GM23338 (cell line): ENCODE data around the gene PRSS56. TPM values are rescaled to one million over a fixed set of nuclear protein-coding genes. Genes with fewer than 3 reads are reported as not detected.

ENCODE experiments used
- ATAC-seq: fragments of 200-7000 bp; cut with Tn5 transposase; 3 replicates; pipeline ENCODE4 v1.9.1; 2020
- DNase-seq: peaks from one replicate; pipeline ENCODE4 v3.0.0-alpha.2; 2015; ENCODE audit warnings: low spot score
- H2AFZ ChIP-seq: fragments of 200-600 bp; sonication (generic); 2 replicates; pipeline ENCODE4 v1.8.0; 2016; ENCODE audit warnings: antibody characterized with exemption, mild to moderate bottlenecking, moderate library complexity
- H3F3A ChIP-seq: fragments of 200-600 bp; sonication (generic); replicated peaks from 2 replicates; pipeline ENCODE4 v1.8.0; 2017; ENCODE audit warnings: antibody characterized with exemption, mixed run types, low read depth
- H3K27ac ChIP-seq: fragments of 200-600 bp; sonication (generic); 2 replicates; pipeline ENCODE4 v1.6.1; 2016; ENCODE audit warnings: low read depth
- H3K27me3 ChIP-seq: fragments of 200-600 bp; sonication (generic); 2 replicates; pipeline ENCODE4 v1.8.0; 2016; ENCODE audit warnings: mild to moderate bottlenecking, mixed run types, moderate library complexity; ENCODE audit not compliant: insufficient read depth
- H3K36me3 ChIP-seq: fragments of 200-600 bp; sonication (generic); 2 replicates; pipeline ENCODE4 v1.8.0; 2016; ENCODE audit warnings: mild to moderate bottlenecking; ENCODE audit not compliant: insufficient read depth
- H3K4me1 ChIP-seq: fragments of 200-600 bp; sonication (generic); 2 replicates; pipeline ENCODE4 v1.8.0; 2016; ENCODE audit warnings: mild to moderate bottlenecking, moderate library complexity; ENCODE audit not compliant: insufficient read depth
- H3K4me2 ChIP-seq: fragments of 200-600 bp; sonication (generic); 2 replicates; pipeline ENCODE4 v1.7.1; 2017; ENCODE audit warnings: mixed run types
- H3K4me3 ChIP-seq: fragments of 200-600 bp; sonication (generic); 2 replicates; pipeline ENCODE4 v1.6.1; 2016; ENCODE audit warnings: mixed run types
- H3K79me2 ChIP-seq: fragments of 200-600 bp; sonication (generic); replicated peaks from 2 replicates; pipeline ENCODE4 v1.8.0; 2017; ENCODE audit warnings: mild to moderate bottlenecking; ENCODE audit not compliant: insufficient read depth
- H3K9me2 ChIP-seq: fragments of 200-600 bp; sonication (generic); 2 replicates; pipeline ENCODE4 v1.8.0; 2017; ENCODE audit not compliant: insufficient read depth
- H4K20me1 ChIP-seq: fragments of 200-600 bp; sonication (generic); replicated peaks from 2 replicates; pipeline ENCODE4 v1.8.0; 2017; ENCODE audit warnings: mild to moderate bottlenecking; ENCODE audit not compliant: insufficient read depth
- H3K27ac Mint-ChIP-seq: 2 replicates; pipeline ENCODE4 v1.8.0; 2020; ENCODE audit warnings: inconsistent platforms, mild to moderate bottlenecking, moderate library complexity, mixed read lengths
- H3K27me3 Mint-ChIP-seq: 3 replicates; pipeline ENCODE4 v1.8.0; 2022; ENCODE audit warnings: low read depth, mild to moderate bottlenecking, moderate library complexity, mixed read lengths, inconsistent platforms; ENCODE audit not compliant: insufficient read depth, poor library complexity
- H3K36me3 Mint-ChIP-seq: 3 replicates; pipeline ENCODE4 v1.8.0; 2021; ENCODE audit warnings: low read depth, mild to moderate bottlenecking, inconsistent platforms, moderate library complexity, mixed read lengths
- H3K4me1 Mint-ChIP-seq: 3 replicates; pipeline ENCODE4 v1.8.0; 2020; ENCODE audit warnings: mild to moderate bottlenecking, inconsistent platforms, mixed read lengths
- H3K4me3 Mint-ChIP-seq: 3 replicates; pipeline ENCODE4 v1.8.0; 2021; ENCODE audit warnings: moderate library complexity, mild to moderate bottlenecking, inconsistent platforms, mixed read lengths
- H3K9me3 Mint-ChIP-seq: 3 replicates; pipeline ENCODE4 v1.8.0; 2020; ENCODE audit warnings: moderate library complexity, mild to moderate bottlenecking, inconsistent platforms, mixed read lengths
- CREB1 ChIP-seq: fragments of 250-450 bp; sonication (Bioruptor Pico); IDR thresholded peaks from 2 replicates; pipeline ENCODE4 v1.5.0; 2020; ENCODE audit warnings: low read depth, mild to moderate bottlenecking, moderate library complexity
- EZH2 ChIP-seq: fragments of 200-600 bp; sonication (generic); IDR thresholded peaks from one replicate; pipeline ENCODE4 v1.8.0; 2017; ENCODE audit warnings: antibody characterized with exemption, mild to moderate bottlenecking, low read depth; ENCODE audit not compliant: unreplicated experiment
- JUNB ChIP-seq: IDR thresholded peaks from one replicate; pipeline ENCODE4 v1.6.1; 2016; ENCODE audit warnings: antibody characterized with exemption; ENCODE audit not compliant: unreplicated experiment
- NANOG ChIP-seq: IDR thresholded peaks from 2 replicates; pipeline ENCODE4 v1.6.1; 2016; ENCODE audit warnings: antibody characterized with exemption, borderline replicate concordance
- POLR2AphosphoS5 ChIP-seq: IDR thresholded peaks from 2 replicates; pipeline ENCODE4 v1.6.1; 2016; ENCODE audit warnings: antibody characterized with exemption, low read depth
- STAT1 ChIP-seq: IDR thresholded peaks from one replicate; pipeline ENCODE4 v1.6.1; 2016; ENCODE audit warnings: antibody characterized with exemption; ENCODE audit not compliant: unreplicated experiment
- ZNF114 ChIP-seq: fragments of 250-450 bp; sonication (Bioruptor Pico); IDR thresholded peaks from 2 replicates; pipeline ENCODE4 v1.5.0; 2020; ENCODE audit warnings: mild to moderate bottlenecking, moderate library complexity
- ZNF331 ChIP-seq: fragments of 250-450 bp; sonication (Bioruptor Pico); IDR thresholded peaks from 2 replicates; pipeline ENCODE4 v1.5.0; 2020; ENCODE audit warnings: low read depth, mild to moderate bottlenecking, moderate library complexity
- polyA plus RNA-seq: library from polyadenylated mRNA; unstranded; fragments of >200 nt; fragmentation: Nextera tagmentation; extraction: Ambion mirVana; gene quantifications from 2 replicates; pipeline ENCODE4 v1.2.1, GENCODE V29; 2016
- total RNA-seq: library from RNA; depleted of rRNA; stranded (reverse); fragments of >200 nt; shearing (Covaris generic); gene quantifications from 2 replicates; pipeline ENCODE4 v1.2.3, GENCODE V29; 2014
- TF ChIP-seq, protein P1 (sequence below), 2 experiments: fragments of 200-600 bp in 1 of 2; sonication (generic) in 1 of 2; conservative IDR thresholded peaks; 2 replicates each; pipeline versions ENCODE4 v1.5.1 to v1.6.1; 2016 to 2017; ENCODE audit warnings: antibody characterized with exemption in 2 of 2, low read depth in 2 of 2, mild to moderate bottlenecking in 2 of 2, moderate library complexity in 1 of 2
- TF ChIP-seq, protein P2 (sequence below): IDR thresholded peaks from one replicate; pipeline ENCODE4 v1.6.1; 2018; ENCODE audit warnings: antibody characterized with exemption; ENCODE audit not compliant: unreplicated experiment

PRSS56 gene
- total and polyA plus RNA-seq, 2 experiments from 2014 or later = 0.27 to 0.31 TPM

GRCh38 chr2:232545511-232546375, 25.6 kb downstream of the PRSS56 start:
- ATAC-seq = no peak
- TF ChIP-seq NANOG (no peak), JUNB (no peak), CREB1 (no peak), EZH2 (no peak)
- TF ChIP-seq, protein P1, sequence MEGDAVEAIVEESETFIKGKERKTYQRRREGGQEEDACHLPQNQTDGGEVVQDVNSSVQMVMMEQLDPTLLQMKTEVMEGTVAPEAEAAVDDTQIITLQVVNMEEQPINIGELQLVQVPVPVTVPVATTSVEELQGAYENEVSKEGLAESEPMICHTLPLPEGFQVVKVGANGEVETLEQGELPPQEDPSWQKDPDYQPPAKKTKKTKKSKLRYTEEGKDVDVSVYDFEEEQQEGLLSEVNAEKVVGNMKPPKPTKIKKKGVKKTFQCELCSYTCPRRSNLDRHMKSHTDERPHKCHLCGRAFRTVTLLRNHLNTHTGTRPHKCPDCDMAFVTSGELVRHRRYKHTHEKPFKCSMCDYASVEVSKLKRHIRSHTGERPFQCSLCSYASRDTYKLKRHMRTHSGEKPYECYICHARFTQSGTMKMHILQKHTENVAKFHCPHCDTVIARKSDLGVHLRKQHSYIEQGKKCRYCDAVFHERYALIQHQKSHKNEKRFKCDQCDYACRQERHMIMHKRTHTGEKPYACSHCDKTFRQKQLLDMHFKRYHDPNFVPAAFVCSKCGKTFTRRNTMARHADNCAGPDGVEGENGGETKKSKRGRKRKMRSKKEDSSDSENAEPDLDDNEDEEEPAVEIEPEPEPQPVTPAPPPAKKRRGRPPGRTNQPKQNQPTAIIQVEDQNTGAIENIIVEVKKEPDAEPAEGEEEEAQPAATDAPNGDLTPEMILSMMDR (conservative IDR thresholded peaks at IDR 0.05; ENCODE audit: low read depth in 2 of 2) = no peak
- 0 out of 2 replicates have a peak, but pooled peaks cover 3% of the 10 kb centered on the region for H4K20me1 ChIP-seq
- no peaks in the 10 kb centered on the region for H3K9me2 ChIP-seq
- peaks cover 36% of the 10 kb centered on the region for H3K36me3 Mint-ChIP-seq
- H3K4me3 Mint-ChIP-seq = no peak overlapping the region
- H3K36me3 ChIP-seq = peaks cover 7% of the 10 kb centered on the region; the same call in 1 of the 2 replicates
- H3K4me2 ChIP-seq = no peak overlapping the region
- H2AFZ ChIP-seq = no peak overlapping the region
- peaks cover 10% of the 10 kb centered on the region for H3K4me1 Mint-ChIP-seq
- H3K4me1 ChIP-seq = peaks cover 5% of the 10 kb centered on the region
- peaks cover 8% of the 10 kb centered on the region for H3F3A ChIP-seq
- H3K4me3 ChIP-seq = no peak overlapping the region
- H3K27ac Mint-ChIP-seq = no peak overlapping the region
- H3K79me2 ChIP-seq = peaks cover 38% of the 10 kb centered on the region
- peaks cover 11% of the 10 kb centered on the region for H3K27me3 Mint-ChIP-seq
- no peak for DNase-seq
- no peaks in the 10 kb centered on the region for H3K27me3 ChIP-seq
- H3K27ac ChIP-seq = no peak overlapping the region
- peaks cover 15% of the 10 kb centered on the region; the same call in 2 of the 3 replicates for H3K9me3 Mint-ChIP-seq

DNA sequence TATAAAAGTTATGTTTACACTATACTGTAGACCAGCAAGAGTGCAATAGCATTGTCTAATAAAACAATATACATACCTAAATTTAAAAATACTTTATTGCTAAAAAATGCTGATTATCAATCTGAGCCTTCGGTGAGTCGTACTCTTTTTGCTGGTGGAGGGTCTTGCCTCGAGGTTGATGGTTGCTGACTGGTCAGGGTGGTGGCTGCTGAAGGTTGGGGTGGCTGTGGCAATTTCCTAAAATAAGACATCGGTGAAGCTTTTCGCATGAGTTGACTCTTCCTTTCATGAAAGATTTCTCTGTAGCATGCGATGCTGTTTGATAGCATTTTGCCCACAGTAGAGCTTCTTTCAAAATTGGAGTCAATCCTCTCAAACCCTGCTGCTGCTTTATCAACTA, 27.8 kb downstream of the PRSS56 start:
- Mint-ChIP-seq H3K4me1 (peaks cover 15% of the 10 kb centered on the region), H3K9me3 (peaks cover 15% of the 10 kb centered on the region; the same call in 2 of the 3 replicates), H3K27me3 (peaks cover 11% of the 10 kb centered on the region), H3K36me3 (peaks cover 44% of the 10 kb centered on the region), H3K4me3 (no peak overlapping the region), H3K27ac (no peak overlapping the region)
- H3K36me3 ChIP-seq = peaks cover 14% of the 10 kb centered on the region
- ATAC-seq (no peak), DNase-seq (no peak)
- no peak overlapping the region for H3K27ac ChIP-seq
- no peaks in the 10 kb centered on the region for H3K9me2 ChIP-seq
- H3F3A ChIP-seq = peaks cover 8% of the 10 kb centered on the region
- H2AFZ ChIP-seq = no peak overlapping the region
- H4K20me1 ChIP-seq = 0 out of 2 replicates have a peak, but pooled peaks cover 6% of the 10 kb centered on the region
- no peaks in the 10 kb centered on the region for H3K27me3 ChIP-seq
- no peak overlapping the region for H3K4me3 ChIP-seq
- peaks cover 12% of the 10 kb centered on the region for H3K4me1 ChIP-seq
- no peak overlapping the region for H3K4me2 ChIP-seq
- H3K79me2 ChIP-seq = peaks cover 58% of the 10 kb centered on the region
- TF ChIP-seq ZNF114 (no peak), EZH2 (no peak), ZNF331 (no peak), POLR2AphosphoS5 (no peak), STAT1 (no peak)
- TF ChIP-seq, protein P2, sequence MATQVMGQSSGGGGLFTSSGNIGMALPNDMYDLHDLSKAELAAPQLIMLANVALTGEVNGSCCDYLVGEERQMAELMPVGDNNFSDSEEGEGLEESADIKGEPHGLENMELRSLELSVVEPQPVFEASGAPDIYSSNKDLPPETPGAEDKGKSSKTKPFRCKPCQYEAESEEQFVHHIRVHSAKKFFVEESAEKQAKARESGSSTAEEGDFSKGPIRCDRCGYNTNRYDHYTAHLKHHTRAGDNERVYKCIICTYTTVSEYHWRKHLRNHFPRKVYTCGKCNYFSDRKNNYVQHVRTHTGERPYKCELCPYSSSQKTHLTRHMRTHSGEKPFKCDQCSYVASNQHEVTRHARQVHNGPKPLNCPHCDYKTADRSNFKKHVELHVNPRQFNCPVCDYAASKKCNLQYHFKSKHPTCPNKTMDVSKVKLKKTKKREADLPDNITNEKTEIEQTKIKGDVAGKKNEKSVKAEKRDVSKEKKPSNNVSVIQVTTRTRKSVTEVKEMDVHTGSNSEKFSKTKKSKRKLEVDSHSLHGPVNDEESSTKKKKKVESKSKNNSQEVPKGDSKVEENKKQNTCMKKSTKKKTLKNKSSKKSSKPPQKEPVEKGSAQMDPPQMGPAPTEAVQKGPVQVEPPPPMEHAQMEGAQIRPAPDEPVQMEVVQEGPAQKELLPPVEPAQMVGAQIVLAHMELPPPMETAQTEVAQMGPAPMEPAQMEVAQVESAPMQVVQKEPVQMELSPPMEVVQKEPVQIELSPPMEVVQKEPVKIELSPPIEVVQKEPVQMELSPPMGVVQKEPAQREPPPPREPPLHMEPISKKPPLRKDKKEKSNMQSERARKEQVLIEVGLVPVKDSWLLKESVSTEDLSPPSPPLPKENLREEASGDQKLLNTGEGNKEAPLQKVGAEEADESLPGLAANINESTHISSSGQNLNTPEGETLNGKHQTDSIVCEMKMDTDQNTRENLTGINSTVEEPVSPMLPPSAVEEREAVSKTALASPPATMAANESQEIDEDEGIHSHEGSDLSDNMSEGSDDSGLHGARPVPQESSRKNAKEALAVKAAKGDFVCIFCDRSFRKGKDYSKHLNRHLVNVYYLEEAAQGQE = no peak
